Measurements from ENCODE around the gene PYROXD2.

PYROXD2 gene

DNA sequence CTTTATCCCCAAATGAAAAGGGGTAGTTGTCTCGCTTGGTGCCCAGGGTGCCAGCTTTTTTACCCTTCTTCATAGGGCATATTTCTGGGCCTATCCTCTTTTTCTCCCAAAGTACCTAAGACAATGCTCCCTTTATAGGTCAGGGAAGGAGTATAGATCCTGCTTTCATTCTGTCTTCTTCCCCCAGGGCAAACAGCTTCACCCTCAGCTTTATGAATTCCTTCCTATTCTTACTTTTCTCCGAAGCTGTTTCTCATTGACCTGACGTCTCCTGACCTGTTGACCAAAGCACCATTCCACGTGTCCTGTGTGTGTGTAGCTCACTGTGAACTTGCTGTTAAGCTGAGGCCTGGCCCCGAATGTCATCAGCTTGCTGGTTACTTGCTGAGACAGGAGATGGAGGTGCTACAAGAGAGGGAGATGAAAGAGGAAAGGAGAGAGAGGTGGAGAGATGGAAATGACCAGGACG lies 48.9 kb downstream of the PYROXD2 start:
- Histone ChIP-seq H3K9ac (ENCODE audit: low read depth, low read length) (no peak overlapping the region), H3K27me3 (ENCODE audit: insufficient read depth, low read length, poor library complexity) (peaks cover 7% of the 10 kb centered on the region), H3K4me1 (ENCODE audit: insufficient read depth, low read length) (no peaks in the 10 kb centered on the region), H3K4me2 (ENCODE audit: insufficient read depth, low read length) (no peak overlapping the region), H4K20me1 (ENCODE audit: insufficient read depth, low read length) (no peaks in the 10 kb centered on the region; the same call in 1 of the 2 replicates), H3K4me3 (ENCODE audit: low read depth in 1 of 2, low read length in 2 of 2) (no peak overlapping the region), H3K79me2 (ENCODE audit: insufficient read depth, low read length) (no peaks in the 10 kb centered on the region), H3K27ac (ENCODE audit: low read length) (no peak overlapping the region), H2AFZ (ENCODE audit: low read depth, low read length) (no peak overlapping the region), H3K9me3 (ENCODE audit: insufficient read depth, low read length, severe bottlenecking) (no peaks in the 10 kb centered on the region), H3K36me3 (ENCODE audit: insufficient read depth, low read length) (no peaks in the 10 kb centered on the region)
- TF ChIP-seq EZH2 (IDR thresholded peaks at IDR 0.05; ENCODE audit: borderline replicate concordance, low read depth, low read length, severe bottlenecking), result no peak
- TF ChIP-seq, protein P1, sequence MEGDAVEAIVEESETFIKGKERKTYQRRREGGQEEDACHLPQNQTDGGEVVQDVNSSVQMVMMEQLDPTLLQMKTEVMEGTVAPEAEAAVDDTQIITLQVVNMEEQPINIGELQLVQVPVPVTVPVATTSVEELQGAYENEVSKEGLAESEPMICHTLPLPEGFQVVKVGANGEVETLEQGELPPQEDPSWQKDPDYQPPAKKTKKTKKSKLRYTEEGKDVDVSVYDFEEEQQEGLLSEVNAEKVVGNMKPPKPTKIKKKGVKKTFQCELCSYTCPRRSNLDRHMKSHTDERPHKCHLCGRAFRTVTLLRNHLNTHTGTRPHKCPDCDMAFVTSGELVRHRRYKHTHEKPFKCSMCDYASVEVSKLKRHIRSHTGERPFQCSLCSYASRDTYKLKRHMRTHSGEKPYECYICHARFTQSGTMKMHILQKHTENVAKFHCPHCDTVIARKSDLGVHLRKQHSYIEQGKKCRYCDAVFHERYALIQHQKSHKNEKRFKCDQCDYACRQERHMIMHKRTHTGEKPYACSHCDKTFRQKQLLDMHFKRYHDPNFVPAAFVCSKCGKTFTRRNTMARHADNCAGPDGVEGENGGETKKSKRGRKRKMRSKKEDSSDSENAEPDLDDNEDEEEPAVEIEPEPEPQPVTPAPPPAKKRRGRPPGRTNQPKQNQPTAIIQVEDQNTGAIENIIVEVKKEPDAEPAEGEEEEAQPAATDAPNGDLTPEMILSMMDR (IDR thresholded peaks at IDR 0.05; ENCODE audit: borderline replicate concordance, extremely low read depth, low read length, poor library complexity, severe bottlenecking), result no peak
- ATAC-seq (ENCODE audit: insufficient read depth, low read depth) (no peak), DNase-seq (no peak)

DNA sequence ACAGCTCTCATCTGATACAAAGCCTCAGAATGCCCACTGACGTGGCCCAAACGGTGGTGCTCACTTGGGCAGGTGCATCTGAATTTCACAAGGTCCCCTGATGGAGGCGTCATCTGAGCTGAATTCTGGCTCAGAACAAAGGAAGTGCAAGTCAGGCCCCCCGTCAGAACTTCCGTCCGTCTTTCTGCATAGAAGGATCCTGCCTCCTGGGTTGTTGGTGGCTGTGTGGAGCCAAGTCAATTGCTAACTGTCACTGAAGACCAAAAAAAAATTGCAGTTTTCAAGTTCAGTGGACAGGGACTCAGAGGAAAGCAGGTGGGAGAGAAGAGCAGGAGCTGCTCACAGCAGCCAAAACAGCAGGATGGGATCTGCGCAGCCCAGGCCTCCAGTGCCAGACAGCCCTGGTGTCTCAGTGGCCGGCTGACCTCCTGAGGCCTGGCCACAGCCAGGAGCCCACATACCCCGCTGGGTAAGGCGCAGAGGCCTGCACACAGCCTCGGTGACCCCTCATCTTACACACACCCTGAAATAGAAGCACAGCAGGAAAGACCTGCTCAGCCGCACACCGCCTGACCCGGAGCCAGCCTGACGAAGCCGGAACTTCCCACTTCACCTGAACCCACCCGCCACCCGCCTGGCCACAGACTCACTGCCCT lies 49.4 kb downstream of the PYROXD2 start:
- Histone ChIP-seq H3K9ac (ENCODE audit: low read depth, low read length) (no peak overlapping the region), H3K9me3 (ENCODE audit: insufficient read depth, low read length, severe bottlenecking) (no peaks in the 10 kb centered on the region), H4K20me1 (ENCODE audit: insufficient read depth, low read length) (no peaks in the 10 kb centered on the region; the same call in 1 of the 2 replicates), H3K79me2 (ENCODE audit: insufficient read depth, low read length) (no peaks in the 10 kb centered on the region), H3K4me2 (ENCODE audit: insufficient read depth, low read length) (no peak overlapping the region), H3K27me3 (ENCODE audit: insufficient read depth, low read length, poor library complexity) (peaks cover 4% of the 10 kb centered on the region), H2AFZ (ENCODE audit: low read depth, low read length) (no peak overlapping the region), H3K4me3 (ENCODE audit: low read depth in 1 of 2, low read length in 2 of 2) (no peak overlapping the region), H3K27ac (ENCODE audit: low read length) (no peak overlapping the region), H3K36me3 (ENCODE audit: insufficient read depth, low read length) (no peaks in the 10 kb centered on the region), H3K4me1 (ENCODE audit: insufficient read depth, low read length) (no peaks in the 10 kb centered on the region)
- ATAC-seq (ENCODE audit: insufficient read depth, low read depth) (no peak), DNase-seq (no peak)
- TF ChIP-seq, protein P1 (IDR thresholded peaks at IDR 0.05; ENCODE audit: borderline replicate concordance, extremely low read depth, low read length, poor library complexity, severe bottlenecking), result no peak
- TF ChIP-seq EZH2 (IDR thresholded peaks at IDR 0.05; ENCODE audit: borderline replicate concordance, low read depth, low read length, severe bottlenecking), result no peak

DNA sequence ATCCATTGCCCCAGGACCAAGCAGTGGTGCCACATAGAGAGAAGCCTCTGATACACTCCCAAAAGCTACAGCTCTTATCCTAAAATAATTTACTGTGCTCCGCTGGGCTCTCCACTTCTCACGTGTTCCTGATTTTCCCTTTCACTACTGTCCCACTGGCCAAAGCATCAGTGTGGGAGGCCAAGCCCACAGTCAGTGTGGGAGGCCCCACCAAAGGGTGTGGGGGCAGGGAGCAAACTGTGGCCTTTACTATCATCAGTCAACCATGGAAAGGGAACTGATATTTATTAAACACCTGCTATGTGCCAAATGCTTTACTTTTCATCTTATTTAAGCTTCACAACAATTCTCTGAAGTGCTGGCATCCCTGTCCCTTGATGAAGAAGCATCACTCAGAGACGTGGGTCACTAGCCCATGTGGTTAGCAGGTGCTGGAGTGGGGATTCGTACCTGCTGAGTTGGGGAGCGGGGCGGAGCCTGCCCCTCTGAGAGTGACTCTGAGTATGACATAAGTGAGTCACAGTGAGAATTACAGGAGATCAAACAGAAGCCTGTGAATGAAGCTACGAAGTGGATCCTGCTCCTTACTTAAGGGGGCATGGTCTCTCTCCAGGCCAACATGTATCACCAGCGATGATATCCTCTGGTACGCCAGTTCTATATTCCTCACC lies 50.4 kb downstream of the PYROXD2 start:
- H3K4me2 ChIP-seq (ENCODE audit: insufficient read depth, low read length), result no peak overlapping the region

More for the DNA sequence above, 50.4 kb downstream of the PYROXD2 start:
- Histone ChIP-seq H3K27ac (ENCODE audit: low read length) (no peak overlapping the region), H3K4me1 (ENCODE audit: insufficient read depth, low read length) (no peaks in the 10 kb centered on the region), H3K79me2 (ENCODE audit: insufficient read depth, low read length) (no peaks in the 10 kb centered on the region), H3K27me3 (ENCODE audit: insufficient read depth, low read length, poor library complexity) (peaks cover 4% of the 10 kb centered on the region), H3K9me3 (ENCODE audit: insufficient read depth, low read length, severe bottlenecking) (no peaks in the 10 kb centered on the region), H3K4me3 (ENCODE audit: low read depth in 1 of 2, low read length in 2 of 2) (no peak overlapping the region), H2AFZ (ENCODE audit: low read depth, low read length) (no peak overlapping the region), H4K20me1 (ENCODE audit: insufficient read depth, low read length) (no peaks in the 10 kb centered on the region; the same call in 1 of the 2 replicates), H3K36me3 (ENCODE audit: insufficient read depth, low read length) (no peaks in the 10 kb centered on the region), H3K9ac (ENCODE audit: low read depth, low read length) (no peak overlapping the region)
- DNase-seq, result no peak
- TF ChIP-seq, protein P1 (IDR thresholded peaks at IDR 0.05; ENCODE audit: borderline replicate concordance, extremely low read depth, low read length, poor library complexity, severe bottlenecking), result no peak
- TF ChIP-seq EZH2 (IDR thresholded peaks at IDR 0.05; ENCODE audit: borderline replicate concordance, low read depth, low read length, severe bottlenecking), result no peak
- ATAC-seq (ENCODE audit: insufficient read depth, low read depth), result no peak
